Stimulated activated CD4-positive, alpha-beta T cell treated with anti-CD3 and anti-CD28 coated beads, TNF-alpha, amount 100 ng/mL, for 4 hours (primary cell): ENCODE measurements around the gene BACH2.
"Not testable (repeated sequence)": the region's sequence is repeated elsewhere in the genome, so short reads cannot be mapped to it uniquely, and the experiment has no call there.

Experiments used
- DNase-seq, 3 experiments: peaks; one replicate each; pipeline ENCODE4 v3.0.0-alpha.2; 2020; ENCODE audit warnings: low read depth in 3 of 3

BACH2 gene

DNA sequence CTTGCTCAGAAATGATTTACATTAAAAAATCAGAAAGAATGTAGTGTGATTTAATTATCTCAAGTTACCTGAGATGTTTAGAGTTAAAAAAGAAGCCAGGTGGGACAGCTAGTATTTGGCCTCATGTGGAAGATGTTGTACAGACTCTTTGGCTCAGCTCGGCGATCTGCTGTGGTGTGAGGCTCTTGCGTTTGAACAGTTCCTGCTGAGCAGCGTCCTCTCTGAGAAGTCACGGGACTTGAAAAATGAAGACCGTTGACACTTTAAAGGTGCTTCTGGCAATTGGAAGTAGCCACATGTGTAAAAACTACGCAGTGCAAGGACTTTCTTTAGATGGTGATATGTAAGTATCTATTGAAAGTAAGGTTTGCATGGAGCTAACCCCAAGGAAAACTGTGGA, 169.0 kb downstream of the BACH2 start:
- DNase-seq, result no peak

DNA sequence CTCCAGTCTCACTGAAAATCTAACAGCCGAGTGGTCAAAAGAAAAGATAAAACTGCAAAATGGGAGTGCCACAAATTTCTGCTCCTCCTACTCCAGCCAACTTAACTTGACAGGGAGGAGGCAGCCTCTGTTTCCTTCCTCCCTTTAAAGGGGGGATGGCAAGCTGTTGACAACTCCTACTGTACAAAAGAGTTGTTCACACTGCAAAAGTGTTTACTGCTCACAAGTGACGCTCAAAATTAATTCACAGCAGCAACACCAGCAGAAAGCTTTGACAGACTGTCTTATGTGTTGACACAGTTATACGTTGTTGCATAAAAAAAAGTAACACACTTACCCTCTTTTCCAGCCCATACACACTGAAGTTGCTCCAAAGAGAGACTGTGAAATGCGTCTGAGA, 169.8 kb downstream of the BACH2 start:
- no peak for DNase-seq

- no peak for DNase-seq
Observed at GRCh38 chr6:90126181-90126580, 170.5 kb downstream of the BACH2 start.

DNA sequence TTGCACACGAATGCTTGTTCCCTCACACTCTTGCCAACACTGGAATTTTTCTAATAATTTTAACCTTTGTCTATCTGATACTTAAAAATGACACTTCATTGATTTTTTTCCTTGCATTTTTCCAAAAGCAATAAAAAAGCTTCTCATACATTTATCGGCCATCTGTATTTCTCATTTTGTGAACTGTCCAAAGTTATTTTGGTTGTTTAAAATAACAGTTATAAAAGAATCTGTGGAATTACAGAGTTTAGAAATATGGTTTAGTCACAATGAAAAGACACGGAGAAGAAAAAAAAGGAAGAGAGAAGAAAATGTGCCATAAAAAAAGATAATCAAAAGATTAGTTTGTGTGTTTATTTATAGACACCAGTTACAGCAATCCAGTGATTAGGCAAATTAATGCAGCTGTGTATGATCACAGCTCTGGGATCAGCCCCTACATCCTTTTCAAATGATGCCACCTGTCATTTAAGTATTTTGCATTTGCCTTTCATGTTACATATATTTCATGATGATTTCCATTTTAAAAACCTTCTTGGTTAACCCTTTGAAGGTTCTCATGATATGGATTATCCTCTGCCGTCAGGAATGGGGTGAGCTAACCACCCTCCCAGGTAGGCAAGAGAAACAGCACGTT, 171.7 kb downstream of the BACH2 start:
- DNase-seq, result no peak

DNA sequence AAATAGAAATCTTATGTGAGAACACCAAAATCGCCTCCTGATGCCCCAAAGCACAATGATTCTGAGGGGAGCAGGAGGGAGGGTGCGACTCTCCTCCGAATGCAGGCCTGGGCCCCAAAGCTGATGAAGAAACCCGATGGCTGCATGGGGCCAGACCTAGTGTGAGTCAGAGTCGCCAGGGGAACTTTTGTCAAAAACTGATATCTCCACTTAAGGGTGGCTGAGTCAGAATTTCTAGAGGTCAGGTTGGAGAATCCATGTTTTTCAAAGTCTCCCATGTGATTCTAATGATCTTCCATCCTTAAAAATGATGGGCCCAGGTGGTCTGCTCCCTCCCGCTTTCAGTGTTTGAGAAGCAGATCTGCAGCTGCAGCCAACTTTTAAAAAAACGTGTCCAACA, 172.8 kb downstream of the BACH2 start:
- DNase-seq, result no peak

GRCh38 chr6:90121982-90122381, 174.7 kb downstream of the BACH2 start:
- no peak for DNase-seq

DNA sequence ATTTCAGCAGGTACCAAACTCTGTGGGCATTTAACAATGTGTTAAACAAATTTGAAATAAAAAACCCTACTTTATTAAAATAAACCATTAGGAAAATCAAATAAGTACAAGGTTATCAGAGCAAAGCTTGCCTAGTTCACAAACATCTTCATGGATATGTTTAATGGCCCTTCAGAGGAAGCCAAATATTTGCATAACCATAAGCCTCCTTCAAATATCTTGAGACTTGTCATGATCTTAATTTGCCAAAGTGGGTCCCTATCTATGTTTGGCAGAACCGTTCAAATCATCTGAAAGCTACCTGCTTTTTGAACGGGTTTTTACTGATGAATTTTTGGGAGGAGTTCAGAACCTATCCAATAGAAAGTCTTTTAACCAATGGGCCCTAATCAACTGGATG, 176.3 kb downstream of the BACH2 start:
- DNase-seq, result no peak

DNA sequence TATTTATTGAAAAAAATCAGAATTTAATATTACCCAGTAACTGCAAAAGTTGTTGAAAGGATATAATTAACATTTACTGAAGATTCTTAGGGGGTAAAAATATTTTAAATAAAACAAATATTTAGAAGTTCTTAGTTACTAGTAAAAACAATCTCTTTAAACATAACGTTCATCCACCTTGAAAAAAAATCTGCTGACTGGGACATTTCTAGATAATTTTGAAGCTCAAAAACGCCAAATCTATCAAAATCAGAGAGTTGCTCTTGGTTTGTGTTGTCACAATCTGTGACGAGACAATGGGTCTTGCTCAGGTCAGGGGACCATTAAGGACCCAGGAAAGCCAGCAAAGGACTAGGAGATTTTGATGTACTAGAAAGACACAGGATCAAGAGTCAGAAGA, 177.0 kb downstream of the BACH2 start:
- DNase-seq, result no peak

- DNase-seq, result no peak
Observed at GRCh38 chr6:90118581-90118980, 178.1 kb downstream of the BACH2 start.

GRCh38 chr6:90118069-90118468, 178.6 kb downstream of the BACH2 start:
- DNase-seq, result no peak

DNA sequence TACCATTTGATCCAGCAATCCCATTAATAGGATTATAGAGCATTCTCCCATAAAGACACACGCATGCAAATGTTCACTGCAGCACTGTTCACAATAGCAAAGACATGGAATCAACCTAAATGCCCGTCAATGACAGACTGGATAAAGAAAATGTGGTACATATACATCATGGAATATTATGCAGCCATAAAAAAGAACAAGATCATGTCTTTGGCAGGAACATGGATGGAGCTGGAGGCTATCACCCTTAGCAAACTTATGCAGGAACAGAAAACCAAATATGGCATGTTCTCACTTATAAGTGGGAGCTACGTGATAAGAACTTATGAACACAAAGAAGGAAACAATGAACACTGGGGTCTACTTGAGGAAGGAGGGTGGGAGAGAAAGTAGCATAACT, 180.5 kb downstream of the BACH2 start:
- DNase-seq, result not testable (repeated sequence)

GRCh38 chr6:90113389-90113788, 183.3 kb downstream of the BACH2 start:
- DNase-seq, result no peak

DNA sequence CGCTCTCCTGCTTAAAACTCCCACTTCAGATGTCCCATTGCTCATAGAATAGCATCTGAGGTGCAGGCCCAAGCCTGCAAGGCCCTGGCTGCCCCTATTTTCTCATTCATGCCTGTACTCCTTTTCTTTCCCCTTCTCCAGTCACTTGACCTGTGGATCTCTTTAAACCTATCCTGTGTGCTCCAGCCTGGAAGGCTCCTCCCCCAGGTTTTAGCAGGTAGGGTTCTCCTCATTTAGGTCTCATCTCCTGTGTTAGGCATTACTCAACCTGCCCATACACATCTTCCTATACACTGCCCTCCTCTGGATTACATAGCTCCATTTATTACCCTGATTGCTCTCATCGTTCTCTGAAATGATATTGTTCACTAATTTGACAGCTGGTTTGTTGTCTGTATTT, 185.3 kb downstream of the BACH2 start:
- DNase-seq, result no peak

- no peak for DNase-seq
Observed at GRCh38 chr6:90110971-90111370, 185.7 kb downstream of the BACH2 start.

DNA sequence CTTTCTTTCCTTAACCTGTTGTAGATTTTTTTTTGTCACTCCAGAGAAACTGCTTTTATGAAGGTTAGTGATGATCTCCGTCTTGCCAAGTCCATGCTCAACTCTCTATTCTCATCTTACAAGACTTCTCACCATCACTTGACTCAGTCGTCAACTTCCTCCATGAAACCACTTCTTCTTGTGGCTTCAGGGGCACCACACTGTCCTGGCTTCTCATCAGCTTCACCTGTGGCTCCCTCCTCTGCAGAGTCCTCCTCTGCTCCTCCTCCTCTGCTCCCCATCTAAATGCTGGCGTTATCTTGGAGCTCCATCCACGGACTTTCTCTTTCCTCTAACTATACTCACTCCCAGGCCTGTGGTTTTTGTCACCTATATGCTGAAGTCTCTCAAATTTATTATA, 187.5 kb downstream of the BACH2 start:
- DNase-seq, result no peak

- DNase-seq, result no peak
Observed at GRCh38 chr6:90107771-90108282, 188.8 kb downstream of the BACH2 start.

- no peak for DNase-seq
Observed at GRCh38 chr6:90107371-90107770, 189.3 kb downstream of the BACH2 start.

- DNase-seq, result no peak
Observed at GRCh38 chr6:90106449-90106848, 190.2 kb downstream of the BACH2 start.

DNA sequence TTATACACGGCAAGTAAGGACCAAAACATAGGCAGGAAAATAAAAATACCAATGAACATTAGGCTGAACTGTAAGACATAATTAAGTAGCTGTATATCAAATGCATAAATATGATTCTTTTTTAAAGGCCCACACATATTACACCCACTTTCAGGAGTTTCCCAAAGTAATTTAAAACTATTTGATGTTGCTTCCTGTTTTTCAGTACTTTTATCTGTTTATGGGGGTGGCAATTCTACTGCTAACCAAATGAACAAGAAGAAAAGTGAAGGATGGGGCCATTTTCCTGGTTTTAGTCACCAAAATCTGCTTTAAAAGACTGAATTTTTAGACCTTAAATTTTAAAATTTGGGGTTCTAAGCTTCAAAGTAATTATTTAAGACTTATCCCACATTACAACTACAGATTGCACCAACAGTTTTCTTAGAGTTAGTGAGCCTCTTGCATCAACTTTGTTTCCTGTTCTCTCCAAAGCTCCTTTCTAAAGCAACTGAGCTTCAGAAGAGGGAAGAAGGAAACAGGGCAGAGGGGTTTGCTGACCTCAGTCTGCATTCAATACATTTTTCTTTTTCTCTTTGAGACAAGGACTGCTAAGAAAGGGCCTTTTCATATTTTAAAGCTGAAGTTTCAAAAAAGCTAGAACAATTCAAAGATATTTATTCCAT, 191.0 kb downstream of the BACH2 start:
- DNase-seq, result no peak

- DNase-seq, result no peak
Observed at GRCh38 chr6:90103056-90103800, 193.4 kb downstream of the BACH2 start.

GRCh38 chr6:90101403-90101802, 195.2 kb downstream of the BACH2 start:
- DNase-seq, result no peak

DNA sequence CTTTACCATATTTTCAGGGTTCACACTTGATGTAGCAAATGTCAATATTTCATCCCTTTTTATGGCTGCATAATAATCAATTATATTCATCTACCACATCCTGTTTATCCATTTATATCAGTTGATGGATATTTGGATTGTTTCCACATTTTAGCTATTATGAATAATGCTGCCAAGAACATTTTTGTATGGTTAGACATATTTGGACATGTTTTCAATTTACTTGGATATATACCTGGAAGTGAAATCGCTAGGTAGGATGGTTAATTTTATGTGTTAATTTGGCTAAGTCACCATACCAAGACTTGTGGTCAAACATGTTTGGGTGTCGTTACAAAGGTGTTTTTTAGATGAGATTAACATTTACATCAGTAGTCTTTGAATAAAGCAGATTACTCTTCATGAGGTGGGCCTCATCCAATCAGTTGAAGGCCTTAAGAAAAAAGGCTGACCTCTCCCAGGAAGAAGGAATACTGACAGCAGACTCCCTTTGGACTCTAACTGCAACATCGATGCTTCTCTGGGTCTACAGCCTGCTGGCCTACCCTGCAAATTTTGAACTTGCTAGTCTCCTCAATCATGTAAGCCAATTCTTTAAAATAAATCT, 196.5 kb downstream of the BACH2 start:
- DNase-seq, result no peak

- DNase-seq, result no peak
Observed at GRCh38 chr6:90098627-90099026, 198.0 kb downstream of the BACH2 start.
